ENCODE data around the gene METAP1. TPM values are rescaled to one million over a fixed set of nuclear protein-coding genes. Genes with fewer than 3 reads are reported as not detected.

The METAP1 gene
- 70.5 and 73.8 TPM in 2 replicates for total RNA-seq

GRCh38 chr4:98995183-98996055 is at the start of gene METAP1:
Gene METAP1 (plus strand): TSS chr4:98995721. CDS start chr4:98995754, 33 bp downstream.

GRCh38 chr4:99088481-99089365 is 93.2 kb downstream of the METAP1 start, which contains the start of gene ADH5:
Gene ADH5 (minus strand): TSS chr4:99088788. CDS start chr4:99088700, 88 bp downstream.

Other genes with a start within 250 kb of the METAP1 start
- gene EIF4E, start 66.6 kb upstream of the METAP1 start, total RNA-seq: 144 and 161 TPM in 2 replicates
- 142 and 147 TPM in 2 replicates for gene ADH5, start 93.1 kb downstream of the METAP1 start, total RNA-seq
- gene ADH4, start 148.6 kb downstream of the METAP1 start, total RNA-seq: 0.07 TPM in 1 of 2 replicates, not detected in the other
- gene ADH6, start 223.5 kb downstream of the METAP1 start, total RNA-seq: not detected in 2 replicates

All from airway epithelial cell (primary cell).